Measurements from ENCODE around the gene KRTAP4-9.
"Not testable (repeated sequence)": the region's sequence is repeated elsewhere in the genome, so short reads cannot be mapped to it uniquely, and the experiment has no call there.

The KRTAP4-9 gene

GRCh38 chr17:41098481-41098880, 6.7 kb upstream of the KRTAP4-9 start:
- DNase-seq, result no peak

- not testable (repeated sequence) for DNase-seq
Observed at GRCh38 chr17:41099682-41100480, 5.3 kb upstream of the KRTAP4-9 start.

- DNase-seq, result no peak
Observed at GRCh38 chr17:41101586-41102259, 3.5 kb upstream of the KRTAP4-9 start, which contains the start of gene KRTAP4-16. Gene KRTAP4-16, minus strand, starts transcription at chr17:41102209. Its CDS starts 0 bp downstream, at chr17:41102209.

- no peak for DNase-seq
Observed at GRCh38 chr17:41103896-41104295, 1.3 kb upstream of the KRTAP4-9 start.

- not testable (repeated sequence) for DNase-seq
Observed at GRCh38 chr17:41104386-41105038, 677 bp upstream of the KRTAP4-9 start.

GRCh38 chr17:41107941-41108450, 2.8 kb downstream of the KRTAP4-9 start:
- no peak for DNase-seq

- DNase-seq, result not testable (repeated sequence)
Observed at GRCh38 chr17:41108728-41109386, 3.7 kb downstream of the KRTAP4-9 start.

- DNase-seq, result no peak
Observed at GRCh38 chr17:41111151-41111885, 6.1 kb downstream of the KRTAP4-9 start.

GRCh38 chr17:41116297-41116696, 11.1 kb downstream of the KRTAP4-9 start:
- no peak for DNase-seq

- DNase-seq, result not testable (repeated sequence)
Observed at GRCh38 chr17:41117846-41118386, 12.7 kb downstream of the KRTAP4-9 start, which contains the start of gene KRTAP4-11. Gene KRTAP4-11, minus strand, starts transcription at chr17:41118373. Its CDS starts 58 bp downstream, at chr17:41118315.

GRCh38 chr17:41118721-41119120, 13.5 kb downstream of the KRTAP4-9 start:
- DNase-seq, result no peak

- not testable (repeated sequence) for DNase-seq
Observed at GRCh38 chr17:41119696-41120690, 14.8 kb downstream of the KRTAP4-9 start.

- no peak for DNase-seq
Observed at GRCh38 chr17:41121742-41122141, 16.6 kb downstream of the KRTAP4-9 start.

GRCh38 chr17:41123292-41123990, 18.3 kb downstream of the KRTAP4-9 start:
- DNase-seq, result not testable (repeated sequence)

- DNase-seq, result not testable (repeated sequence)
Observed at GRCh38 chr17:41123991-41124371, 18.8 kb downstream of the KRTAP4-9 start, which contains the start of gene KRTAP4-12. Gene KRTAP4-12, minus strand, starts transcription at chr17:41124182. Its CDS starts 60 bp downstream, at chr17:41124122.

- DNase-seq, result no peak
Observed at GRCh38 chr17:41125064-41125463, 19.9 kb downstream of the KRTAP4-9 start.

GRCh38 chr17:41126412-41126811, 21.2 kb downstream of the KRTAP4-9 start:
- no peak for DNase-seq

GRCh38 chr17:41127371-41127770, 22.2 kb downstream of the KRTAP4-9 start:
- no peak for DNase-seq

GRCh38 chr17:41131979-41132378, 26.8 kb downstream of the KRTAP4-9 start:
- no peak for DNase-seq
